ENCODE measurements around the gene MTRF1.
"Not testable (repeated sequence)": the region's sequence is repeated elsewhere in the genome, so short reads cannot be mapped to it uniquely, and the experiment has no call there.

Gene MTRF1

DNA sequence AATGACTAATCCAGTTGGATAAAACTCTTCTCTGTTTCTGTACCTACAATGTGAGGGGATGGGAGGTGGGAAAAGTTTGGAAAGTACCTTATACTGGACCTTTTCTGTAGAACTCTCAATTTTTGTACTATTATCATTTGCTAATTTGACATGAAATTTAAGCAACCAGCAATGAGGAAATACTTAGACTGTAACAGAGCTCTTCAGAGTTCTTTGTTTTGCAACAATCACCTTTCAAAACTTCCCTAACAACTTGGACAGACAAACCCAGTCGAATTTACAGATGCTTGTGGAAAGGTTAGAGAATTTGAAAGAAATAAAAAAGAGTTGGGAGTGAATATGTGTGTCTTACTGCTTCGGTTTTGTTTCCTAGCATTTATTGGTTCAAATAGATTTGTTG, 85.8 kb downstream of the MTRF1 start:
- DNase-seq (ENCODE audit: low read depth), result no peak

DNA sequence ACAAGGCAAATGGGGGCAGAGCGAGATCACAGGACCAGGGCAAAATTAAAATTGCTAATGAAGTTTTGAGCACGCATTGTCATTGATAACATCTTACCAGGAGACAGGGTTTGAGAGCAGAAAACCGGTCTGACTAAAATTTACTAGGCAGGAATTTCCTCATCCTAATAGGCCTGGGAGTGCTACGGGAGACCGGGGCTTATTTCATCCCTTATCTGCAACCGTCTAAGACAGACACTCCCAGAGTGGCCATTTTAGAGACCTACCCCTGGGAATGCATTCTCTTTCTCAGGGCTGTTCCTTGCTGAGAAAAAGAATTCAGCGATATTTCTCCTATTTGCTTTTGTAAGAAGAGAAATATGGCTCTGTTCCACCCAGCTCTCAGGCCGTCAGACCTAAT, 87.8 kb downstream of the MTRF1 start:
- not testable (repeated sequence) for DNase-seq (ENCODE audit: low read depth)

Data from stimulated activated CD4-positive, alpha-beta T cell treated with anti-CD3 and anti-CD28 coated beads, Interleukin-2, amount 100 ng/mL, for 4 hours (primary cell).